Measurements from ENCODE around the gene HMG20B. TPM values are rescaled to one million over a fixed set of nuclear protein-coding genes. Genes with fewer than 3 reads are reported as not detected.
A peak's percentile ranks its signal among the peaks of the same experiment; 100 is the strongest.

Gene HMG20B
- total and polyA plus RNA-seq, 2 of the 8 experiments (the other 6 are each of a cell fraction or from before 2014, with no cell fraction given) = 42.9 to 74.2 TPM

DNA sequence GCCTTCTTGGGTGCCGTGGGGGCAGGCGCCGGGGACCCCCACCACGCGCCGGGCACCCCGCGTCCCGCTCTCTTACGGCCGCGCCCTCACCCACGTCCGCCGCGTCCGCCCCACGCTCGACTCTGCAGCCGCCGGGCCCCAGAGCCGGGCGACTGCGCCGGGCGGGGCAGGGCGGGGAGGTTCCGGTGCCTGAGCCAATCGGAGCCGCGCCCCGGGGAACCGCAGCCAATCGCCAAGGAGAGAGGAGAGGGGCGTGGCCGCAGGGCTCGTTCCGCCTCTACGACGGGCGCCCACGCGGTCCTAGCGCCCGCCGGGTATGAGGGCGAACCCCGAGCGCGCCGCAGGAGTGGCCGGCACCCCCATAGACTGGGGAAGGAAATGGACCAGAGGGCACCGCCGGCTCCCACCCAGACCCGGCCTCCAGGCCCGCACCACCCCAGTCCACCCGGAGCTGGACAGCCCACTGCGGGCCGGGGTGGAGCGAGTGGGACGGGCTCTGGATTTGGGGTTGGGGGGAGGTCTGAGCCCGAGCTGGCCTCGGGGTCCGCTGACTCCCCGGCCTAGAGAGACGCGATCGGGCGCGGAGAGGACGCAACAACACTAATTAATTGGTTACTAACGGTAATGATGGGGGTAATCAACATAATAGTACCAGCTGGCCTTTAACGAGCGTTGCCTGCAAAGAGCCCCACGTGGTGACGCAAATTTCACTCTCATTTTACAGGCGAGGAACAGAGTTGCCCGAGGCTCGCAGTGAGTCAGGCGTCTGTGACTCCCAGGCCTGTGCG lies 15.1 kb upstream of the HMG20B start, which contains the start of gene MFSD12 (continued):
- TF ChIP-seq SP4 (IDR thresholded peaks at IDR 0.05; ENCODE audit: low read length) (peak; percentile 83; the same call in 1 of the 2 replicates), HDAC2 (IDR thresholded peaks at IDR 0.05; ENCODE audit: borderline replicate concordance in 1 of 2, low read depth in 2 of 2, low read length in 2 of 2) (peak in 1 of 2 experiments; percentile 62; a peak in 1 of 4 replicates), RBBP5 (IDR thresholded peaks at IDR 0.05; ENCODE audit: borderline replicate concordance, low read depth, low read length) (no peak), CTCF (IDR thresholded peaks at IDR 0.05; ENCODE audit: control extremely low read depth in 1 of 3, insufficient read depth in 1 of 3, low read depth in 1 of 3, low read length in 3 of 3) (0 out of 4 replicates have a peak, but pooled peaks of 1 of the 3 experiments have one; percentile 1), RNF2 (IDR thresholded peaks at IDR 0.05; ENCODE audit: borderline replicate concordance, low read depth, low read length, missing control alignments, poor library complexity, severe bottlenecking) (no peak), RFX5 (IDR thresholded peaks at IDR 0.05; ENCODE audit: borderline replicate concordance, low read depth, low read length) (no peak), FOSL1 (IDR thresholded peaks at IDR 0.05; ENCODE audit: insufficient read depth, low read depth, low read length) (peak; percentile 96)
